Natural killer cell (primary cell): Measurements from ENCODE around the gene PLXNB1. TPM values are rescaled to one million over a fixed set of nuclear protein-coding genes. Genes with fewer than 3 reads are reported as not detected.
"Not testable (repeated sequence)": the region's sequence is repeated elsewhere in the genome, so short reads cannot be mapped to it uniquely, and the experiment has no call there.

Source experiments
- ATAC-seq, 3 donors: fragments of 150-1000 bp in 2 of 3; fragments of 200-7000 bp in 1 of 3; cut with Tn5 transposase; 1 replicate in 1 of 3; 2 replicates in 2 of 3; pipeline ENCODE4 v1.10.0; 2021; ENCODE audit warnings: mild to moderate bottlenecking in 2 of 3, moderate library complexity in 2 of 3
- DNase-seq, 2 donors: peaks; one replicate each; pipeline versions ENCODE4 v3.0.0 to v3.0.0-alpha.2; 2013 to 2021; ENCODE audit warnings: mixed read lengths in 1 of 2
- H3K27ac ChIP-seq: one replicate; pipeline ENCODE4 v1.5.1; 2013; ENCODE audit warnings: mild to moderate bottlenecking, low read length
- H3K27me3 ChIP-seq: one replicate; pipeline ENCODE4 v1.6.1; 2013; ENCODE audit warnings: low read length; ENCODE audit not compliant: control insufficient read depth, insufficient read depth
- H3K36me3 ChIP-seq: one replicate; pipeline ENCODE4 v1.6.1; 2013; ENCODE audit warnings: low read length; ENCODE audit not compliant: control insufficient read depth, insufficient read depth
- H3K4me1 ChIP-seq: one replicate; pipeline ENCODE4 v1.6.1; 2013; ENCODE audit warnings: low read length; ENCODE audit not compliant: control insufficient read depth, insufficient read depth
- H3K4me3 ChIP-seq: one replicate; pipeline ENCODE4 v1.5.1; 2013; ENCODE audit warnings: low read length
- H3K9me3 ChIP-seq: one replicate; pipeline ENCODE4 v1.6.1; 2013; ENCODE audit warnings: low read length; ENCODE audit not compliant: control insufficient read depth, insufficient read depth
- H3K27ac Mint-ChIP-seq, 2 donors: one replicate each; pipeline ENCODE4 v1.8.0; 2022; ENCODE audit warnings: mild to moderate bottlenecking in 2 of 2, mixed read lengths in 2 of 2, moderate library complexity in 1 of 2
- H3K27me3 Mint-ChIP-seq, 2 donors: one replicate each; pipeline ENCODE4 v1.8.0; 2022; ENCODE audit warnings: low read depth in 2 of 2, mixed read lengths in 2 of 2
- H3K36me3 Mint-ChIP-seq: one replicate; pipeline ENCODE4 v1.8.0; 2022; ENCODE audit warnings: mixed read lengths
- H3K4me1 Mint-ChIP-seq, 2 donors: one replicate each; pipeline ENCODE4 v1.8.0; 2022; ENCODE audit warnings: mixed read lengths in 2 of 2
- H3K4me3 Mint-ChIP-seq: one replicate; pipeline ENCODE4 v1.8.0; 2022; ENCODE audit warnings: mild to moderate bottlenecking, moderate library complexity, mixed read lengths
- H3K9me3 Mint-ChIP-seq, 2 donors: one replicate each; pipeline ENCODE4 v1.8.0; 2022; ENCODE audit warnings: mixed read lengths in 2 of 2
- CTCF ChIP-seq: fragments of 200-600 bp; IDR thresholded peaks from one replicate; pipeline ENCODE4 v1.8.0; 2022; ENCODE audit warnings: antibody characterized with exemption
- WGBS: methylation state at CpG from one replicate; pipeline ENCODE4 v1.1.7; 2013; ENCODE audit warnings: missing lambda C conversion rate; ENCODE audit not compliant: insufficient coverage; 5-methylcytosine and 5-hydroxymethylcytosine counted together
- intact Hi-C: fragments of 100-400 bp; cut with micrococcal nuclease; formaldehyde crosslinking; loops from one replicate; pipeline ENCODE4 v1.14.2; 2022
- total RNA-seq, 4 donors: library from RNA; stranded (reverse); fragments of 120-200 nt in 1 of 4; gene quantifications; one replicate each; pipeline versions ENCODE4 v1.2.3 to v1.2.4, GENCODE V29; 2013 to 2022

PLXNB1 gene
- total RNA-seq, 3 donors from 2014 or later (not counting 1 experiment from before 2014, with no cell fraction given) = 4.3 to 5.0 (median 4.4) TPM

- Histone ChIP-seq H3K9me3 (no peaks in the 10 kb centered on the region), H3K27ac (peak overlapping the region; percentile 98), H3K36me3 (peaks cover 42% of the 10 kb centered on the region), H3K4me3 (no peak overlapping the region), H3K27me3 (no peaks in the 10 kb centered on the region), H3K4me1 (peaks cover 49% of the 10 kb centered on the region)
- TF ChIP-seq CTCF = no peak
- H3K27me3 Mint-ChIP-seq = no peaks in the 10 kb centered on the region
- ATAC-seq (no peak), DNase-seq (no peak)
- WGBS = 98% methylated on average over 17 of the region's 17 CpGs
- H3K27ac Mint-ChIP-seq = peak overlapping the region; percentile 97 to 99
- peaks cover 31 to 46% of the 10 kb centered on the region in 2 donors for H3K4me1 Mint-ChIP-seq
- no peaks in the 10 kb centered on the region for H3K36me3 Mint-ChIP-seq
- no peak overlapping the region for H3K4me3 Mint-ChIP-seq
- intact Hi-C loops = loop anchor here (5.0 kb wide), 1 partner anchor 43 kb away; no protein-coding TSS in a partner anchor
- H3K9me3 Mint-ChIP-seq = no peaks in the 10 kb centered on the region
Measured at GRCh38 chr3:48464713-48465221, 34.9 kb upstream of the PLXNB1 start.

GRCh38 chr3:48463703-48464102, 33.8 kb upstream of the PLXNB1 start:
- WGBS = 90% methylated on average over 9 of the region's 9 CpGs
- H3K27me3 ChIP-seq = no peaks in the 10 kb centered on the region
- H3K4me3 ChIP-seq = no peak overlapping the region
- no peak overlapping the region for H3K27ac Mint-ChIP-seq
- intact Hi-C loops = no loop called here
- H3K36me3 ChIP-seq = peaks cover 43% of the 10 kb centered on the region
- peaks cover 24 to 35% of the 10 kb centered on the region in 2 donors for H3K4me1 Mint-ChIP-seq
- no peaks in the 10 kb centered on the region for H3K9me3 ChIP-seq
- no peaks in the 10 kb centered on the region for H3K27me3 Mint-ChIP-seq
- no peak overlapping the region for H3K4me3 Mint-ChIP-seq
- H3K4me1 ChIP-seq = peaks cover 38% of the 10 kb centered on the region
- H3K27ac ChIP-seq = no peak overlapping the region
- no peaks in the 10 kb centered on the region for H3K9me3 Mint-ChIP-seq
- ATAC-seq (no peak), DNase-seq (no peak)
- no peaks in the 10 kb centered on the region for H3K36me3 Mint-ChIP-seq
- TF ChIP-seq CTCF = no peak

DNA sequence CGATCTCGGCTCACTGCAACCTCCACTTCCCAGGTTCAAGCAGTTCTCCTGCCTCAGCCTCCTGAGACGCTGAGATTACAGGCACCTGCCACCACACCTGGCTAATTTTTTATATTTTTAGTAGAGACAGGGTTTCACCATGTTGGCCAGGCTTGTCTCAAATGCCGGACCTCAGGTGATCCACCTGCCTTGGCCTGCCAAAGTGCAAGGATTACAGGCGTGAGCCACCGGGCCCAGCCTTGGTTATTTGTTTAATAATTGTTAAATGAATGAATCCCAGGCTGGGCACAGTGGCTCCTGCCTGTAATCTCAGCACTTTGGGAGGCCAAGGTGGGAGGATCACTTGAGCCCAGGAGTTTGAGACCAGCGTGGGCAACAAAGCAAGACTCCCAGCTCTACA, 31.9 kb upstream of the PLXNB1 start:
- H3K36me3 Mint-ChIP-seq, ATAC-seq, H3K9me3 ChIP-seq, DNase-seq, intact Hi-C loops, H3K27me3 ChIP-seq, H3K27ac ChIP-seq, H3K4me3 ChIP-seq, H3K27me3 Mint-ChIP-seq, H3K4me3 Mint-ChIP-seq, H3K9me3 Mint-ChIP-seq, H3K27ac Mint-ChIP-seq: not testable (repeated sequence)
- peaks cover 11 to 16% of the 10 kb centered on the region in 2 donors for H3K4me1 Mint-ChIP-seq
- Histone ChIP-seq H3K36me3 (peaks cover 34% of the 10 kb centered on the region), H3K4me1 (peaks cover 19% of the 10 kb centered on the region)
- 98% methylated on average over 7 of the region's 7 CpGs for WGBS

- no peak for ATAC-seq
- 97% methylated on average over 3 of the region's 3 CpGs for WGBS
- no peak for DNase-seq
Measured at GRCh38 chr3:48460517-48460902, 30.6 kb upstream of the PLXNB1 start.

More at GRCh38 chr3:48460517-48460902, 30.6 kb upstream of the PLXNB1 start:
- H3K36me3 ChIP-seq = peaks cover 36% of the 10 kb centered on the region
- no peaks in the 10 kb centered on the region for H3K27me3 ChIP-seq
- no peak overlapping the region for H3K4me3 ChIP-seq
- intact Hi-C loops = no loop called here
- H3K36me3 Mint-ChIP-seq = no peaks in the 10 kb centered on the region
- H3K9me3 ChIP-seq = no peaks in the 10 kb centered on the region
- no peaks in the 10 kb centered on the region for H3K9me3 Mint-ChIP-seq
- no peaks in the 10 kb centered on the region for H3K27me3 Mint-ChIP-seq
- peaks cover 6% of the 10 kb centered on the region for H3K4me1 ChIP-seq
- no peak overlapping the region for H3K4me3 Mint-ChIP-seq
- no peak overlapping the region for H3K27ac ChIP-seq
- no peak for TF ChIP-seq CTCF
- peaks cover 4% of the 10 kb centered on the region in 2 donors for H3K4me1 Mint-ChIP-seq
- H3K27ac Mint-ChIP-seq = no peak overlapping the region
